Measurements from ENCODE around the gene AVPI1. TPM values are rescaled to one million over a fixed set of nuclear protein-coding genes. Genes with fewer than 3 reads are reported as not detected.

Gene AVPI1
- total and polyA plus RNA-seq, 2 donors (not counting 3 experiments of a cell fraction or from before 2014, with no cell fraction given): 2.4 to 3.7 TPM

- Histone ChIP-seq H4K20me1 (replicated peaks; ENCODE audit: control insufficient read depth, extremely low read depth, insufficient read depth, low read length) (no peaks in the 10 kb centered on the region), H3K36me3 (ENCODE audit: control insufficient read depth in 2 of 2, extremely low read depth in 1 of 2, insufficient read depth in 2 of 2, low read length in 2 of 2) (no peaks in the 10 kb centered on the region), H3K4me3 (replicated peaks in 1 of 3; ENCODE audit: insufficient read depth in 1 of 3, low read depth in 1 of 3, low read length in 3 of 3) (no peak overlapping the region), H3K9me3 (replicated peaks; ENCODE audit: control insufficient read depth, insufficient read depth, low read length) (no peaks in the 10 kb centered on the region), H3K4me1 (ENCODE audit: control insufficient read depth, extremely low read depth, insufficient read depth, low read length) (peaks cover 3% of the 10 kb centered on the region), H3K79me2 (ENCODE audit: control insufficient read depth, insufficient read depth, low read length) (no peaks in the 10 kb centered on the region), H2AFZ (ENCODE audit: low read depth, low read length) (no peak overlapping the region), H3K4me2 (ENCODE audit: insufficient read depth, low read length) (no peak overlapping the region), H3K27ac (ENCODE audit: insufficient read depth, low read depth, low read length) (no peak overlapping the region), H3K9me1 (replicated peaks; ENCODE audit: control insufficient read depth, extremely low read depth, insufficient read depth, low read length) (no peaks in the 10 kb centered on the region), H3K9ac (replicated peaks; ENCODE audit: extremely low read depth, insufficient read depth, low read length) (no peak overlapping the region), H3K27me3 (ENCODE audit: control insufficient read depth in 2 of 2, insufficient read depth in 2 of 2, low read length in 2 of 2) (no peaks in the 10 kb centered on the region)
- intact Hi-C loops (cut with micrococcal nuclease): no loop called here
- dilution Hi-C loops (cut with MboI; ENCODE audit: extremely low pct_ligation_motif_present, low sequenced_read_pairs): no loop called here
- DNase-seq (ENCODE audit: low read depth, low spot score): no peak
- CTCF ChIA-PET: no interaction called here
- no peak for FAIRE-seq
- no TSS peak for BruUV-seq (replicated peaks)
- POLR2A ChIA-PET: no interaction called here
- TF ChIP-seq MYC (IDR thresholded peaks at IDR 0.05; ENCODE audit: low read depth, low read length) (no peak), JUN (IDR thresholded peaks at IDR 0.05; ENCODE audit: borderline replicate concordance, insufficient read depth, insufficient read length, low read depth) (no peak), GATA2 (IDR thresholded peaks at IDR 0.05; ENCODE audit: insufficient read depth, insufficient read length, low read depth, low read length) (no peak), CTCF (IDR thresholded peaks at IDR 0.05; ENCODE audit: extremely low read depth in 1 of 2, insufficient read depth in 1 of 2, low read depth in 1 of 2, low read length in 2 of 2) (no peak), EZH2 (IDR thresholded peaks at IDR 0.05; ENCODE audit: borderline replicate concordance, low read depth, low read length, severe bottlenecking) (no peak), MAX (IDR thresholded peaks at IDR 0.05; ENCODE audit: insufficient read depth, insufficient read length) (no peak)
Observed at GRCh38 chr10:97631098-97631497, 55.9 kb downstream of the AVPI1 start.

GRCh38 chr10:97629289-97629688 lies 57.8 kb downstream of the AVPI1 start:
- intact Hi-C loops (cut with micrococcal nuclease) (no loop called here), dilution Hi-C loops (cut with MboI; ENCODE audit: extremely low pct_ligation_motif_present, low sequenced_read_pairs) (no loop called here)
- POLR2A ChIA-PET: no interaction called here
- Histone ChIP-seq H3K36me3 (ENCODE audit: control insufficient read depth in 2 of 2, extremely low read depth in 1 of 2, insufficient read depth in 2 of 2, low read length in 2 of 2) (no peaks in the 10 kb centered on the region), H3K27me3 (ENCODE audit: control insufficient read depth in 2 of 2, insufficient read depth in 2 of 2, low read length in 2 of 2) (no peaks in the 10 kb centered on the region), H4K20me1 (replicated peaks; ENCODE audit: control insufficient read depth, extremely low read depth, insufficient read depth, low read length) (no peaks in the 10 kb centered on the region), H3K4me1 (ENCODE audit: control insufficient read depth, extremely low read depth, insufficient read depth, low read length) (peaks cover 3% of the 10 kb centered on the region), H3K27ac (ENCODE audit: insufficient read depth, low read depth, low read length) (no peak overlapping the region), H3K4me3 (replicated peaks in 1 of 3; ENCODE audit: insufficient read depth in 1 of 3, low read depth in 1 of 3, low read length in 3 of 3) (no peak overlapping the region), H3K9me3 (replicated peaks; ENCODE audit: control insufficient read depth, insufficient read depth, low read length) (no peaks in the 10 kb centered on the region), H3K9me1 (replicated peaks; ENCODE audit: control insufficient read depth, extremely low read depth, insufficient read depth, low read length) (no peaks in the 10 kb centered on the region), H3K4me2 (ENCODE audit: insufficient read depth, low read length) (no peak overlapping the region), H3K79me2 (ENCODE audit: control insufficient read depth, insufficient read depth, low read length) (no peaks in the 10 kb centered on the region), H2AFZ (ENCODE audit: low read depth, low read length) (no peak overlapping the region), H3K9ac (replicated peaks; ENCODE audit: extremely low read depth, insufficient read depth, low read length) (no peak overlapping the region)
- DNase-seq (ENCODE audit: low read depth, low spot score): no peak
- BruUV-seq (replicated peaks): no TSS peak
- no peak for TF ChIP-seq POLR2A (IDR thresholded peaks at IDR 0.05; ENCODE audit: low read depth, low read length)
- no peak for TF ChIP-seq JUN (IDR thresholded peaks at IDR 0.05; ENCODE audit: borderline replicate concordance, insufficient read depth, insufficient read length, low read depth)
- no peak for TF ChIP-seq GATA2 (IDR thresholded peaks at IDR 0.05; ENCODE audit: insufficient read depth, insufficient read length, low read depth, low read length)
- no peak for TF ChIP-seq FOS (IDR thresholded peaks at IDR 0.05; ENCODE audit: borderline replicate concordance, insufficient read depth, low read length)
- TF ChIP-seq POLR2AphosphoS5 (IDR thresholded peaks at IDR 0.05; ENCODE audit: insufficient read depth, low read depth, low read length): no peak
- no peak for TF ChIP-seq MYC (IDR thresholded peaks at IDR 0.05; ENCODE audit: low read depth, low read length)
- TF ChIP-seq CTCF (IDR thresholded peaks at IDR 0.05; ENCODE audit: extremely low read depth in 1 of 2, insufficient read depth in 1 of 2, low read depth in 1 of 2, low read length in 2 of 2): no peak
- TF ChIP-seq MAX (IDR thresholded peaks at IDR 0.05; ENCODE audit: insufficient read depth, insufficient read length): no peak
- no peak for TF ChIP-seq EZH2 (IDR thresholded peaks at IDR 0.05; ENCODE audit: borderline replicate concordance, low read depth, low read length, severe bottlenecking)
- no peak for FAIRE-seq
- CTCF ChIA-PET: no interaction called here

All from endothelial cell of umbilical vein (primary cell).